ENCODE data around the gene HEATR9.

HEATR9 gene

GRCh38 chr17:35807371-35808144 lies 61.1 kb downstream of the HEATR9 start:
- DNase-seq: no peak

Data from CD4-positive, alpha-beta T cell treated with Interleukin-10 for 1 hour (primary cell).